ENCODE results near the gene PCBP2.
"Not testable (repeated sequence)": the region's sequence is repeated elsewhere in the genome, so short reads cannot be mapped to it uniquely, and the experiment has no call there.

The PCBP2 gene

DNA sequence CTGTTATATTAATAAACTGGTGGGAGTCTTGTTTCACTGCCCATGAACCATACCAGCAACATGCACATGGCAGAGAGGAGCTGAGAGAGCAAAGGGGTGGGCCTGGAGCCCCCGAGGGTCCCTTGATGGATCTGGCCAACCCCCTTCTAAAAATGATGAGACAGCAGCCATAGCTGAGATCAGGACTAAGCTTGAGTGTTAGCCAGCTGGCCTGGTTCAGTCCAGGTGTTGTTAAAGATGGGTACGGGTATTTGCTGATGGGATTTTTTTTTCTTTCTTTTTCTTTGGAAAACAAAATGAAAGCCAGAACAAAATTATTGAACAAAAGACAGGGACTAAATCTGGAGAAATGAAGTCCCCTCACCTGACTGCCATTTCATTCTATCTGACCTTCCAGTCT is 16.0 kb downstream of the PCBP2 start:
- no peak for FAIRE-seq
- DNase-seq (ENCODE audit: insufficient read length, low spot score) = no peak

DNA sequence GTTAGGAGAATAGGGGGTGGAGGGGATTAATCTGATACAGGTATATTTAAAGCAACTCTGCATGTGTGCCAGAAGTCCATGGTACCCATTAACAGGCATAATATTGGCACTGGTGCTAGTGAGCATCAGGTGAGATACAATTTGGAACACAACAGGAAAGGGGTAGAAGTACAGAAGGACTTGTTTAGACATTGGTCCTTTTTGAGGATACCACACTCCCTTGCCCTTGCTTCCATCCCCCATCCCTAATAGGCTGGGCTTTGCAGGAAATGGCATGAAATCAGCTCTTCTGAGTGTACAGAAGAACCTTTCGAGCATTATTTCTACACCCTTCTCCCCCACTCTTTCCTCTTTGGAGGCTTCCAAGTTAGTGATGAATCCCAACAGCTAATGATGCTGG is 16.4 kb downstream of the PCBP2 start:
- DNase-seq (ENCODE audit: insufficient read length, low spot score) (no peak), FAIRE-seq (no peak)

DNA sequence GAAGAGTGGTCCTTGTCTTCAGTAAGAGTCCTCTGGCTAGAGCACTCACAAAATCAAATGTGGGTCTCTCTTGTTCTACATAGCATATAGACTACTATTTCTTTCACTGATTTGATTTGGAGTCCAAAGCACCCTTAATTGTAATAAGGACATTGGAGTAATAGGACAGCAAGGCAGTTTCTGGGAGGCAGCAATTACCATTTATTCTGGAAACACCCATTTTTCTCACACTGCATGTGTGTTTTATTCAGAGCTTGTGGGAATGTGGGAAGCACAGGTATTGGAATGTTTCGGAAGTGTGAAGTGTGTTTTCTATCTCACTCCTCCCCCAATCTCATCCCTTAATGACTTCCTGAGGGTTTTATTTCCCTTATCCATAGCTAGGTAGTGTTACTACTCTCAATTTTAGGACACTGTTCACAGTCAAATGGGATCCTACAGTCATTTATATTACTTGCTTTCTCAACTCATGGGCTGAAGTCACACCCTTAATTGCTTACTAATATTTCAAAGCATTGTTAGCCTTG is 20.2 kb downstream of the PCBP2 start:
- FAIRE-seq (no peak), DNase-seq (ENCODE audit: insufficient read length, low spot score) (no peak)

DNA sequence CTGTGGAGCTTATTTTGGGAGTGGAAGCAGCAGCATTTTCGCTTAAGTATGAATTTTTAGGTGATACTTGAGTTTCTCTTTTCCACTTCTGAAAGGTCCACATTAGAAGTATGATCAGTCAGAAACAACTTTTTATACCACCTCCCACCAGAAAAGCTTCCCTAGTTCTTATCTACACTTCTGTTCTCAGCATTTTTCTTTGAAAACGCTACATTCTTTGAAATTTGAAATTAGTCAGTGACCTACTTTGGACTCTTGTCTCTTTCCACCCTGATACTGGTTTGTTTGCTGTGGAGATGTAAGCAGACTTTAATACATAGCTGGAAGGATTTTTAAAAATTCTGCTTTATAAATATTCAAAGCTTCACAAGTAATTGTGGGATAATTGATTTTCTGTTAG is 22.2 kb downstream of the PCBP2 start:
- no peak for DNase-seq (ENCODE audit: insufficient read length, low spot score)

DNA sequence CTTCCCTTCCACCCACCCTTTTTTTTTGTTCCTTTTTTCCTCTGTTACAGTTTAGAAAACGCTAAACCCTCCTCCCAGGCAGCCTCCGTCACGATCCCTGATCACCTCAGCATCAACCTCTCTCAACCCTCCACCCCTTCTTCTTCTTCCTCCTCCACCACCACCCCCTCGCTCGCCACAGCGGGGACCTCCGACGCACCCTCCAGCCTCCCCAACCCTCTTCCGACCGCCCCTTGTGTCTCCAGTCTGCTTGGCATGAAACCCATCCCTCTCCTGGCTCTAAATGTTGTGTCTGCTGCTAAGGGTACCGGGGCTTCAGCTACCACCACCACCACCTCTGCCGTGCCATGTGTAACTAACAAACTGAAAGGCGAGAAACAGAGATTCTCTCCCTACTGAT is 22.9 kb downstream of the PCBP2 start:
- FAIRE-seq = no peak

More for the DNA sequence above, 22.2 kb downstream of the PCBP2 start:
- no peak for FAIRE-seq

DNA sequence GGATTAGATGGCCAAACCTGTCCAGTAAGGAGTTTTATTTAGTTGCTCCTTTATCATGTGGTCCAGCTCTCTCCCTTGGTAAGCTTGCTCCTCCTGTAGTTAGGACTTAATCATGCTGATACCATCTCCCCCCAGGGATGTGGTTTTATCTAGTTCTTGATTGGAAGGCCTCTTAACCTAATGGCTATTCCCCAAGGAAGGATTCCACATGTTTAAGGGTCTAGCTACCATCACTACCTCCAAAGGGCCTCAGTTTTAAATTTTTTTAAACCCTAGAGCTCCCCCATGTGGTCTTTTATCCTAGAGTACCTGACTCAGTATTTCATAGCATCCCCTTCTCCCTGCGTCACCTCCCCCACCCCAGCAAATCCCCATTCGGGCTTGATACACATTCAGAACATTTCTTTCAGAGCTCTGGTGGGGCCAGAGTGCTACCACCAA is 24.9 kb downstream of the PCBP2 start:
- DNase-seq (ENCODE audit: insufficient read length, low spot score) (no peak), FAIRE-seq (no peak)

More for the DNA sequence above, 22.9 kb downstream of the PCBP2 start:
- DNase-seq (ENCODE audit: insufficient read length, low spot score) = no peak

DNA sequence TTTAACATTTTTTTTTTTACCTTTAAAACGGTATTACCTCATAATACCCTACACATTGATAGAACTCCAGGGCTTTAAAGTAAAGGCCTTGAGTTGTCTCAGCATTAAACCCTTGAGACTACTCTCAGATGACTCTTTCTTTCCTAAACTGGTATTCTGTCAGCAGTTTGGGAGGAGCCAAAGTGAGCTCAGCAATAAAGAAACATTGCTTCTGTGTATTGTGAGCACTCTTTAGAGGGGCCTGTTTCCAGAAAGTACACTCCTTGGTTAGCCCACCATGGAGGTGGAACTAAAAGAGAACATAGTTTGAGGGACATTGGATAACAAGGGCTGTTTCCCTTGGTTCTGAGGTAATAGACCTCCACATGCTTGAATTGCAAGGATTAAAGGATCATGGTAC is 27.0 kb downstream of the PCBP2 start:
- FAIRE-seq (no peak), DNase-seq (ENCODE audit: insufficient read length, low spot score) (no peak)

DNA sequence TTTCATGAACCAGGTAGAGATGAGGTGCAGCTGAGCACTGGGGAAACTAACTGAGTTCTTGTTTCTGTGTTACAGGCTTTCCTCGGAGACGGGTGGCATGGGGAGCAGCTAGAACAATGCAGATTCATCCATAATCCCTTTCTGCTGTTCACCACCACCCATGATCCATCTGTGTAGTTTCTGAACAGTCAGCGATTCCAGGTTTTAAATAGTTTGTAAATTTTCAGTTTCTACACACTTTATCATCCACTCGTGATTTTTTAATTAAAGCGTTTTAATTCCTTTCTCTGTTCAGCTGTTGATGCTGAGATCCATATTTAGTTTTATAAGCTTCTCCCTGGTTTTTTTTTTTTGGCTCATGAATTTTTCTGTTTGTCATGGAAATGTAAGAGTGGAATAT is 27.4 kb downstream of the PCBP2 start:
- no peak for FAIRE-seq

DNA sequence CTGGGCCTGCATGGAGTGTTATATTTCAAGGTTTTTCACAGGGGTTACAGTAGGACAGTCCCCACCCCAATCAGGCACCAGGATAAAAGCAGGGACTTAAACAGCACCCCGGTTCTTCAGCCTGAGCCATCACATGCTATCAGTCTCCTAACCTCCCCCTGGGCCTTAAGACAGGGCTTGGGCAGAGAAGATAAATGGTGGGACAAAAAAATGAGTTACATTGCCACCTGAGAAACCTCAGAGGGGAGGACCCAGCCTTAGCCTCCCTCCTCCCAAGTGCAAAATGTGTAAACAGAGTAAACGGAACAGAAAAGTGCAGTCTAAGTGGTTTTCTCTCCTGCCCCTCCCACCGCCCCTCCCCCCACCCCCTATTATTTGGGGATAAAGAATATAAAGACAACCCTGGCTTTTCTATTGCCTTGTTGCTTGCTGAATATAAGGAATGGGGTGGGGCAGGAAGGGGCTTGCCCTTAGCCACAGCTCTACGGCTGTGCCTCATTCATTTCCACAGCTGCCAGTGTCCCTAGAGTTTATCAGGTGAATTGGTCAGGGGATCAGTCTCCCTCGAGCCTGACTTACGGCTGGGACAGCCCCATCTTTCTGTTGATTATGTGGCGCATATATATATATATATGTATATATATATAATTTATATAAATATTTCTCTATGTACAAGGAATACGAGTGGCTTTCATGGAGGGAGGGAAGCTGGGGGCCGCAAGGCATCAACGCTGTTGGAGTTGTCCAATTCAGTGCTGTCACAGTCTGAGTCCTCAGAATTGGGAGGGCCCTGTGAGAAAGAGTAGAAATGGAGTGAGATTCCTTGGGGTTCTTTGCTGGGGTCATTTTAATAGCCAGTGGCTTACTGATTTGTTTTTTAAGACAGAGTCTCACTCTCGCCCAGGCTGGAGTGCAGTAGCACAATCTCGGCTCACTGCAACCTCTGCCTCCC is 28.9 kb downstream of the PCBP2 start:
- FAIRE-seq = no peak
- no peak for DNase-seq (ENCODE audit: insufficient read length, low spot score)

More for the DNA sequence above, 27.4 kb downstream of the PCBP2 start:
- no peak for DNase-seq (ENCODE audit: insufficient read length, low spot score)

DNA sequence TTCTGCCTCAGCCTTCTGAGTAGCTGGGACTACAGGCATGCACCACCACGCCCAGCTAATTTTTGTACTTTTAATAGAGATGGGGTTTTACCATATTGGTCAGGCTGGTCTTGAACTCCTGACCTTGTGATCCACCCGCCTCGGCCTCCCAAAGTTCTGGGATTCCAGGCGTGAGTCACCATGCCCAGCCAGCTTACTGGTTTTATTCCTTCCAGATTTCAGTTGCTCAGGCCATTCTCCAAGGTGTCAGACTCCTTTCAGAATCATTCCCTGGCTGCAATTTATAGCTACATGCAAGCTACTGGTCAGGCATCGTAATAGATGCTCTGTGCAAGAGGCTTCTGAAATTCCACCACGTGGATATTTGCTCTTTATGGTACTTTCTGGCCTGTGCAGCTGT is 29.6 kb downstream of the PCBP2 start:
- DNase-seq (ENCODE audit: insufficient read length, low spot score); FAIRE-seq: not testable (repeated sequence)

DNA sequence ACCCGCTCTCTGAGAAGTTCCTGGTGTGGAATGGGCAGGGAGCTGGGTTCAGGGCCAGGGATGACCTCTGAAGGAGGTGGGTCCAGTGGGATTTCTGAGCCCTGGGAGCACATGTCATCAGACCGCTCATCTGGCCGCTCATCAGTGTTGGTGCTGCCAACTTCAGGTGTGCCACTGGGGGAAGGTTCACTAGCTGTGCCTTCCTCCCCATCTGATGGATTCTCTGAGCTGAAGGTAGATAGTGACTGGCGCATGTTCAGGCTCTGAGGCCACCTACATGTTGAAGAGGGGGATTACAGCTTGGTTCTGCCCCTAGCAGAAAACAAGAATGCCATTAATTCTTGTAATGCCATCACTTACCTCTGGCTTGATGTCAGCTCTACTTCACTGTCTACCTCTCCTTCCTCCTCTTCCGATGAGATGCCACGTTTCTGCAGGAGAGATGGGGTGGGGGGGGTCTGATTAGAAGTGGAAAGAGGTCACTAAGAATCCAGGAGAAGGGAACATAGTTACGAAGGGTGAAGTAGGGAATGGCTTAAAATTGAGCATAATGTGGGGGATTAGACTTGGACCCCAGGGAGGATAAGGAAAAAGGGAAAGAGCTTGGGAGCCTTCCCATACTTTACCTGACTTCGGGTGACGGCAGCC is 30.2 kb downstream of the PCBP2 start:
- DNase-seq (ENCODE audit: insufficient read length, low spot score) (no peak), FAIRE-seq (no peak)

DNA sequence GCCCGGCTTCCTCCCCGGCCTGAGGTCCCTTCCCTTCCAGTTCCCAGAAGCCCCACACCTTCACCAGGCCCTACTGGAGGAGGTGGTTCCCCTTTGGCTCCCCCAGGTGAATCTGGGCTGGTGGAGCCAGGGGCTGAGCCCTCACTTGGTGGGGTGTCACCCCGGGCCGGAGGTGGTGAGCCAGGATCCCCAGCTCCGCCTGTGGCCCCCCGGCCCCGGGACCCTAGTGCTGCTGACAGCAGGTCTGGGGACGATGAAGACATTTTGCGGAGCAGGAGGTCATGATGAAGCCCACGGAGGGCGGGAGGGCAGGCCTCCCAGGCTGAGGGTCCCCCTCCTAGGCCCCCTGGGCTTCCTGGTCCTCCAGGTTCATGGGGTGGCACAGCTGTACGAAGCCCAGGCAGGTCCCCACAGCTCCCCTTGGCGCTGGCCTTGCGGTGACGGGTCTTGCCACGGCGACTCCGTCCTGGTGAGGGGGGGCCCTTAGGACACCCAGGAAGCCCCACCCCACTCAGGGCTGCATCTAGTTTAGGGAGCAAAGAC is 30.8 kb downstream of the PCBP2 start:
- DNase-seq (ENCODE audit: insufficient read length, low spot score) (no peak), FAIRE-seq (no peak)

DNA sequence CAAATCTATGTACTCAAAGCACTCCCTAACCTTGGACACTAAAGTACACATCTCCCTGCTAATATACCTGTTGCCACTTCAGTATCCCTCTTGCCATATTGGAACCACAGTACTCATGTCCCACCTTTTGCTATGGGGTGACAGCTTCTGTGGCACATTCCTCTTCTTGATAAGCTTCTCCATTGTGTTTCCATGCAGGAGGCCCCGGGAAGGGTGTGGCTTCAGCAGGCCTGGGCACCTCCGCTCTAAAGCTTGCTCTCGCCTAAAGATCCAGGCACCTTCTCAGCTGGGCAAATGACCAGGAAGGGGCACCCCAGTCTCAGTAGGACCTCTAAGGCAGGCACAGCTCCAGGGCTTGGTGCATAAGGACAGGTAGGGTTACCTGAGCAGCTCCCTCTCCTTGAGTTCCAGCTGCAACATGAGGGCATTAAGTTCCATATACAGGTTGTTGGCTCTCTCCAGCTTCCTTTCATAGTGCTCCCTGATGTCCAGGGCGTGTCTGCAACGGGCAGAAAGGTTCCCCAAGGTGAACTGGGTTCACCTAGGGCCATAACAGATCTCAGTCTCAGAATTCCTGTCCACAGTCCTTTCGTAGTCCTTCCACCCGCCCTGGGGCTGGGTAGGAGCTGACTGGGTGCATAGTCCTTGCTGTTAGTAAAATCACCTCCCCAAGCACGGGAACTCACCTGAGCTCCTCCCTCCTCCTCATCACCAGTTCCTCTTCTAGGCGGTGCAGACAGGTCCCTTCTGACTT is 31.5 kb downstream of the PCBP2 start:
- DNase-seq (ENCODE audit: insufficient read length, low spot score) (no peak), FAIRE-seq (no peak)

DNA sequence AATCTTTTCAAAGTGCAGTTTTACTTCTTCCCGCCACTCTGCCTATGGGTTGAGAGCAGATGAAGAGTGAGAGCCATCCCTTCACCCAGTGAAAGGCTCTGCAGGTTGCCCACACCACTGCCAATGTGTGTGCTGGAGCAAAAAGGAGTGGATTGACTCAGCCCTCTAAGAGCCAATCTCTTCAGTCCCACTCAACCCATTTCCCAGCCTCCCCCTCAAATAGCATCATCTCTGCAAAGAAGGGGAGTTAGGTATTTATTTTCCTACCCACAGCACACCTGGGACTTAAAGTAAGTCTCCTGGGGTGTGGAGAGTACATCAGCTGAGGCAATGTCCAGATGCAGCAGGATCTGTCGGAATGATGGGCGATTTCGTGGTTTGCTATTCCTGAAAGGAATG is 32.1 kb downstream of the PCBP2 start:
- DNase-seq (ENCODE audit: insufficient read length, low spot score) (no peak), FAIRE-seq (no peak)

DNA sequence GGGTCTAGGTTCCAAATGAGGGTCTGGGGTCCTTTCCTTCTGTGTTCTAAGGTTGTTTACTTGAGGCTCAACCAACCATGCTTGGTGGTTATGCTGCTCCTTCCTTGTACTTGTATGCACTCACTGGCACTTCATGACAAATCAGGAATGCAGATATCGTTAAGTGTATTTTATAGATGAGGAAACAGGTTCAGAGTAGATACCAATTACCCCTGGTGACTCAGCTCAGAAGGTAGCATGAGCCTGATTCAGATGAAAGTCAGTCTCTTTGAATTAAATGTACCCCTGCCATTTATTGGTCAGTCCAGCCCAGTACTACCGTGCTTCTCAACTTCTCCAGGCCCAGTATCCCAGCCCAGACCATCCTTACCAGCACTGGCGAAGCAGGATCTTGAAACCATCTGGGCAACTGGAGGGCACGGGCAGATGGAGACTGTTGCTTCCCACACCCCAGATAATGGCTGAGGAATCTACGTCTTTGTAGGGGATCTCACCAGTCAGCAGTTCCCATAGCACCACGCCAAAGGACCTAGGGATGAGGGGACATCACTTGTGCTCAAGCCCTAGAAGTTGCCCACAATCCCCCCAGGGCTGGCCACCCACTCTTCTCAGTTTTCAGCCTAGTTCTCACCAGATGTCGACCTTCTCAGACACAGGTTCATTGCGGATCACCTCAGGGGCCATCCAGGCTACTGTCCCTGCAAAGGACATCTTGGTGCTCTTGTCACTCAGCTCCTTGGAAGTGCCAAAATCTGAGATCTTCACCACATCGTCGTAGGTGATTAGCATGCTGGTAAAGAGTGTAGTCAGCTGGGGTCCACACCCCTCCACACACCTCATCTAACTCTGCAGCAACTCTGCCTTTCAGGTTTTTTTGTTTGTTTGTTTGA is 33.0 kb downstream of the PCBP2 start:
- FAIRE-seq = no peak
- no peak for DNase-seq (ENCODE audit: insufficient read length, low spot score)

DNA sequence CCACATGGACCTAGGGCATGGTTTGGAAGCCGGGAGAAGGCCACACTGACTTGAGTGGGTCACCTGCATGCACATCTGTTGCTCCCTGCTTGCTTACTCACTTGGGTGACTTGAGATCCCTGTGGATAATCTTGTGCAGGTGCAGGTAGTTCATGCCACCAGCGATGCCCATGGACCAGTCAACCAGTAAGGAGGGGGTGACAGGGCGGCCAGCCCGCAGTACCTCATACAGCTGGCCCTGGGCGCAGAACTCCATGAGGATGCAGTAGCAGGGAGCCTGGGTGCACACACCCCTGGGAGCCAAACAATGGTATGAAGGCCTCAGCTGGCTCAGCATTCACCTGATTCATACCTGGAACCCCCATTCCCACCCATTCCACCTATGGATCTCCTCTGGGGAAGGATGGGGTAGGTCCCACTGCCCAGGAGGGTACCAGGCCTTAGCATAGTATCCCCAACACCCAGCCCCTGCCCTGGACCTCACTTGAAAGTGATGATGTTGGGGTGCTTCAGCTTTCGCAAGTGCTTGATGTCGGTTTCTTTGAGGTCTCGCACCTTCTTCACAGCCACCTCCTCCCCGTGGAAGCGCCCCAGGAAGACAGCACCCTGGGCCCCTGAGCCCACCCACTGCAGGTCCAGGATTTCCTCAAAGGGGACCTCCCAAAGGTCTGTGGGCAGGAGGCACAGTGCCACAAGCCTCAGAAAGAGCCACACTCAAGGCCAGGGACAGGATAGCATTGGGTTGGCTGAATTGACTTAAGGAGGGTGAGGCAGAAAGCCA is 34.2 kb downstream of the PCBP2 start:
- DNase-seq (ENCODE audit: insufficient read length, low spot score) = no peak
- no peak for FAIRE-seq

DNA sequence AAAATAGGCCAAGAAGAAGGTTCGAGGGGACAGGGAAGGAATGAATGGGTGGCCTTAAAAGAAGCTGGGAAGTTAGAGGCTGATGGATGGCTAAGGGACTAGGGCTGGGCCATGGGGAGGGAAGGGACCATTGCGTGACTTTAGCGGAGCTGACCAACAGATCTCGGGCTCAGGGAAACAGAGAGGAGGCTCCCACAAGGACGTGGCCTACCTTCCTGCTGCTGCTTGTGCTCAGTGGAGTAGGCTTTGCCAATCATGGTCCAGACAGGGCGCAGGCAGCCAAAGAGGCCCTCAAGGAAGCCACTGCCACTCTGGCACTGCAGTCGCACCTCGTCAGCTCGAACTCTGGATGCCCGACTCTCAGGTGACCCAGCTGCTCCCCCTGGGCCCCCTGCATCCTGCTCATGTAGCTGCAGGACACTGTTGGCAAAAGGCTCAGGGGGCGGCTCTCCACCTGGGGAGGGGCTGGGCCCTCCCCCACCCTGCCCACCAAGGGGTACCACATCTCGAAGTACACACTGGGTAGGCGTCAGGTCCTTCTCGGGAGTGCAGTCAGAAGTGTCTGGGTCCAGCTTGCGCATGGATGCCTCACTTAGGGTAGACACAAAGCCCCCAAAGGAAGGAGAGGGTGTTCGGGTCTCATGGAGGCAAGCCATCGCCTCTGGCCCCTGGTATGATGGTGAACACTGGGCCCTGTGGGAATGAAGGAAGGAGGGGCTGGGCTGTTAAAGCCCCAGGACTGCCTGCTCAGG is 35.0 kb downstream of the PCBP2 start:
- FAIRE-seq (no peak), DNase-seq (ENCODE audit: insufficient read length, low spot score) (no peak)

DNA sequence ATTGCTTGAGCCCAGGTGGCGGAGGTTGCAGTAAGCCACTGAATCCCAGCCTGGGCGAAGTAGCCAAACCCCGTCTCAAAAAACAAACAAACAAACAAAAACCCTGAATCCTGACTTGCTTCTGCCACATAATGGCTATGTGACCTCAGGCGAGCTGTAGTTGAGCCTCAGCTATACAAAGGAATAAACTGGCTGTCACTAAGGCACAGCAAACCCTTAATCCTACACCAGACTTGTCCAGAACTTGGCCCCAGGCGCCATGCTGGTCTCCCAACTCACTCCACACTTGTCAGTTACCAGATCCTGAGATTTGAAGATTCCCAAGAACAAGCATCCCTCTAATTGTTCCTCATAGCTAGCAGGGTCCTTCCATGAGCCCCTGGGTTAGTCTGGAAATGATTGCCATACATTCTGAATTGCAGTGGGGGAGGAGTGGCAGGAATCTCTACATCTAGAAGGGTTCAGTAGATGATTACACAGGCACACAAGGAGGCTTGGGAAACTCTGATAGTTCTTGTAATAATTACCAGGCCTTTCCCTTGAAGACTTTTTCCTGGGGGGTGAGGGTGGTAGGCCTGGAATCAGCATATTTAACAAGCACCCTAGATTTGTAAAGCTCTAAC is 37.5 kb downstream of the PCBP2 start:
- no peak for FAIRE-seq

More for the DNA sequence above, 37.5 kb downstream of the PCBP2 start:
- no peak for DNase-seq (ENCODE audit: insufficient read length, low spot score)
